Testis (tissue), 2 donors: Measurements from ENCODE around the gene TBL2.

ENCODE experiments used
- CTCF ChIP-seq, 3 experiments: fragments of 450-650 bp in 2 of 3; fragments of 200-600 bp in 1 of 3; sonication (generic) in 1 of 3; IDR thresholded peaks; one replicate each; pipeline ENCODE4 v1.5.1; 2016 to 2019; ENCODE audit warnings: antibody characterized with exemption in 3 of 3, mild to moderate bottlenecking in 2 of 3, moderate library complexity in 1 of 3
- POLR2A ChIP-seq: fragments of 450-650 bp; IDR thresholded peaks from one replicate; pipeline ENCODE4 v1.6.1; 2017; ENCODE audit warnings: antibody characterized with exemption, mild to moderate bottlenecking, moderate library complexity

- TF ChIP-seq POLR2A: no peak
- TF ChIP-seq CTCF (IDR thresholded peaks at IDR 0.05): no peak
Measured at GRCh38 chr7:73570977-73571376, 7.4 kb downstream of the TBL2 start.
